HG02840 (cell line): ENCODE measurements around the gene HTR2C.
"Not testable (repeated sequence)": the region's sequence is repeated elsewhere in the genome, so short reads cannot be mapped to it uniquely, and the experiment has no call there.

ENCODE experiments used
- ATAC-seq: cut with Tn5 transposase; IDR thresholded peaks from one replicate; pipeline ENCODE4 v1.9.1; 2021; ENCODE audit warnings: mild to moderate bottlenecking, moderate library complexity, moderate number of reproducible peaks; ENCODE audit not compliant: unreplicated experiment, low FRiP score

HTR2C gene

DNA sequence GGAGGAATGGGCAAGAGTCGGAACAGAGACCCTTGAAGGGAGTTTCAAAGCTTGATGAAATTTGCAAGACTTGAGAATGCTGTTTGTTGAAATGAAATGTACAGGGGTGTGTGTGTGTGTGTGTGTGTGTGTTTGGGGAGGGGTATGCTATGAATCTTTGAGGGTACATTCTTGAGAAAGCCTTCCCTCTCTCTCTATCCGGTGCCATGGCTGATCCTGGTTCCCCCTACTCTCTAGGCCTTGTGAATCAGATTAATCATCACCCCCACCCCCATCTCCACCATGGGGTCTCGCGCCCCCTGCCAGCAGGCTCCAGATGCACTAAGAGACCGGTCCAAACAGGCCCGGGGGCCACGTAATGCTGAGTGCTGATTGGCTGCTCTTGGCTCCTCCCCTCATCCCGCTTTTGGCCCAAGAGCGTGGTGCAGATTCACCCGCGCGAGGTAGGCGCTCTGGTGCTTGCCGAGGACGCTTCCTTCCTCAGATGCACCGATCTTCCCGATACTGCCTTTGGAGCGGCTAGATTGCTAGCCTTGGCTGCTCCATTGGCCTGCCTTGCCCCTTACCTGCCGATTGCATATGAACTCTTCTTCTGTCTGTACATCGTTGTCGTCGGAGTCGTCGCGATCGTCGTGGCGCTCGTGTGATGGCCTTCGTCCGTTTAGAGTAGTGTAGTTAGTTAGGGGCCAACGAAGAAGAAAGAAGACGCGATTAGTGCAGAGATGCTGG is at the start of gene HTR2C:
HTR2C (plus strand) TSS at position 441 of the 729 bp plus-strand sequence. CDS start 142,851 bp downstream, outside the sequence.
- no peak for ATAC-seq

DNA sequence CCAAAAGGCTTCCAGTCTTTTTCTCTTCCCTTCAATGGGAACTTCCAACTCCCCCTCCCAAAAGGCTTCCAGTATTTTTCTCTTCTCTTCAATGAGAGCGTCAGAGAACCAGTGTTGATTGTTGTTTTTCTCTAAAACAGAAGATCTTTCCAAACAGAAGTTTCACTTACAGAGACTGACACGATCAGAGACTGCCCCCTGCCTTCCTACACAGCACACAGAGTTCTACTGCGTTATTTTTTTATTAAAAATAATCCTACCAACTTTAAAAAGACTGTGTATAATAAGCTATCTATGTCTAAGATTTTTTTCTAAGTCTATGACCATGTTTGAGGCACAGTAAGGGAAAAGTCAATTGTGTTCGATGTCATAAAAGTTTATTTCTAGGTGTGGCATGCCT is 3.5 kb upstream of the HTR2C start:
- ATAC-seq, result no peak

GRCh38 chrX:114581528-114582263 is 2.2 kb upstream of the HTR2C start:
- no peak for ATAC-seq

- no peak for ATAC-seq
Measured at GRCh38 chrX:114582264-114582632, 1.6 kb upstream of the HTR2C start.

GRCh38 chrX:114582698-114583395 is 1.0 kb upstream of the HTR2C start:
- ATAC-seq, result no peak

DNA sequence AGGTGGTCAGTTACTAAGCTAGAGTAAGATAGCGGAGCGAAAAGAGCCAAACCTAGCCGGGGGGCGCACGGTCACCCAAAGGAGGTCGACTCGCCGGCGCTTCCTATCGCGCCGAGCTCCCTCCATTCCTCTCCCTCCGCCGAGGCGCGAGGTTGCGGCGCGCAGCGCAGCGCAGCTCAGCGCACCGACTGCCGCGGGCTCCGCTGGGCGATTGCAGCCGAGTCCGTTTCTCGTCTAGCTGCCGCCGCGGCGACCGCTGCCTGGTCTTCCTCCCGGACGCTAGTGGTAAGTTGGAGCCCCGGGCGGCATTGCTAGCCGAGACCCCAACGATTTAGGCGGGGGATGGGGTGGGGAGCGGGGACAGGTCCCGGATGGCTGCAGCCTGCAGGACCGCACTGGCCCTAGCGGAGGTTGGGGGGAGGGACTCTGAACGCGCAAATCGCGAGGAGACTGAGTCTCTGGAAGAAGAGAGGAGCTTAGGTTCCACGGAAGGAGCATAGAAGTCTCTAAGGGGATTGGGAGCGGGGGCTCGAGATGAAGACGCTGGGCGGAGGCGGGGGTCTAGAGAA is 573 bp downstream of the HTR2C start:
- ATAC-seq, result no peak

GRCh38 chrX:114584983-114585842 is 1.3 kb downstream of the HTR2C start:
- ATAC-seq, result no peak

- ATAC-seq, result no peak
Measured at GRCh38 chrX:114591121-114591520, 7.2 kb downstream of the HTR2C start.

DNA sequence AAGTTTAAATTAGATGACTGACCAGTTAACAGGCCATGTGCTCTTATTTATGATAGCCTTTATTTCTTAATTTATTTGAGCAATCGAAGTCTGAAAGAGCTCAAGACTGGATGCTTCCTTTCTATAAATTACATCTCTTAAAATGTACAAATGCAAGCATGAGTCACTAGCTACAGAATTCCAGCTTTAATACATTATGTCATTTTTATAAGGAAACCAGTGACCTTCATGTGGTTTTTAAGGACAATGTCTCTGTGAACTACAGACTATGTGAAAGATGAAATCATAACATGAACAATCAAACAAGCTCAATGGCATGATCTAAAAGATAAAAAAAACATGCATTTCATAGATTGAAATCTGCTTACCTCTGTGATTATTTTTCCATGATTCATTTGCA is 15.4 kb downstream of the HTR2C start:
- no peak for ATAC-seq

- ATAC-seq, result no peak
Measured at GRCh38 chrX:114599911-114600310, 16.0 kb downstream of the HTR2C start.

DNA sequence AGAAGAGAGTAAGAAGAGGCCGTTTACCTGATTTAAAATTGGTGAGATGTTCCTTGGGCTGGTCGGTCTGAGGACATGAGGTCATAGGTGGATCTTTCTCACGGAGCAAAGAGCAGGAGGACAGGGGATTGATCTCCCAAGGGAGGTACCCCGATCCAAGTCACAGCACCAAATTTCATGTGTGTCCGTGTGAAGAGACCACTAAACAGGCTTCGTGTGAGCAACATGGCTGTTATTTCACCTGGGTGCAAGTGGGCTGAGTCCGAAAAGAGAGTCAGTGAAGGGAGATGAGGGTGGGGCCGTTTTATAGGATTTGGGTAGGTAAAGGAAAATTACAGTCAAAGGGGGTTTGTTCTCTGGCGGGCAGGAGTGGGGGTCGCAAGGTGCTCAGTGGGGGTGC is 22.7 kb downstream of the HTR2C start:
- ATAC-seq, result not testable (repeated sequence)

- ATAC-seq, result no peak
Measured at GRCh38 chrX:114611018-114611619, 27.2 kb downstream of the HTR2C start.

GRCh38 chrX:114615765-114616164 is 31.9 kb downstream of the HTR2C start:
- no peak for ATAC-seq

GRCh38 chrX:114619874-114620273 is 36.0 kb downstream of the HTR2C start:
- ATAC-seq, result no peak

DNA sequence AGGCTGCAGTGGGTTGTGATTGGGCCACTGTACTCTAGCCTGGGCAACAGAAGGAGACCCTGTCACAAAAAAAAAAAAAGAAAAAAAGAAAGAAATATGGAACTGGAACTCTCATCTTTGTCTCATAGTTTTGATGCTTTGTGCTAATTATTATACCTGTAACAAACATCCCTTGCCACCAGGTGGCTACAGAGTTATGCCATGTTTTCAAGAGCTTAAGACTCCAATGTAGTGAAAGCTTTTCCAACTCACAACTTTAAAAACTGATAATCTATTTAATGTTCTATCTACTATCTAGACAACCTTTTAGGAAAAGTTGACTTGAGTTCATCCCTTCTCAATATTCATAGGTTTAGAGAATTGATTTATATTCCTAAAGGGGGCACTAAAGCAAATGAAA is 42.4 kb downstream of the HTR2C start:
- no peak for ATAC-seq

DNA sequence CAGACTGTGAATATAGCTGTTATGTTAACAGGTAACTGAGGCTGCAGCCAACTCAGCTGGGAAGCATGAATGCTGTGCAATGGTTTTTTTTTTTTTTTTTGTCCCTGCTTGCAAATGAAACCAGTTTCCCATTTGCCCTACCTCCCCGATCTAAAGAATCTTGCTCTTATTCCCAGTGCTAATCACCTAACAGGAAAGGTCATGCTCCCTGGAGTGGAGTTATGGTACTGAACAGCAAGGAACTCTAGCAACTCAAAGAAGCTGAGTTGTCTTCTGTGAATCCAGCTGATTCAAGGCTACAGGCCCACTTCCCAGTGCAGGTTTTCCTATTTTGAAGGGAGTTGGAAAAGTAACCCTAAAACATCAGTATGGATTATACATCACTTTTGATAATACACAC is 52.1 kb downstream of the HTR2C start:
- ATAC-seq, result no peak

DNA sequence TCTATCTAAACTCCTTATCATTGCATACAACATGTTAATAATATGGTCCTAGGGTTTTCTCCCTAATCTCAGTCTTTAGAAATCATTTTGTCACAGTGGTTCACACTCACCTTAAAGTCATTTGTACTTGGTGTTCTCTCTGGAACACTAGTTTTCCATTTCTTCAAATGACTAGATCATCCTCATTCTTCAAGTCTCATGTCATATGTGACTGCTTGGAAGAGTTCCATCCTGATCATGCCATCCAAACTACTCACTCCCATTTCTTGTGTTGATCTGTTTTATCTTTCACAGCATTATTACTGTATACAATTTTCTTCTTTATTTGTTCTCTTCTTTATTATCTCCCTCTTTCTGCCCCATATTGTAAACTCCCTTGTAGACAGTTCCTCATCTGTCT is 66.5 kb downstream of the HTR2C start:
- ATAC-seq, result no peak

GRCh38 chrX:114675365-114675764 is 91.5 kb downstream of the HTR2C start:
- no peak for ATAC-seq

DNA sequence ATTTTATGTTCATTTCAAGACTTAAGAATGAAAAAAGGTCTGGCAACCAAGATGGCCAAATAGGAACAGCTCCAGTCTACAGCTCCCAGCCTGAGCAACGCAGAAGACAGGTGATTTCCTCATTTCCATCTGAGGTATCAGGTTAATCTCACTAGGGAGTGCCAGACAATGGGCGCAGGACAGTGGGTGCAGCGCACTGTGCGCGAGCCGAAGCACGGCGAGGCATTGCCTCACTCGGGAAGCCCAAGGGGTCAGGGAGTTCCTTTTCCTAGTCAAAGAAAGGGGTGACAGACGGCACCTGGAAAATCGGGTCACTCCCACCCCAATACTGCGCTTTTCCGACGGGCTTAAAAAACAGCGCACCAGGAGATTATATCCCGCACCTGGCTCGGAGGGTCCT is 116.6 kb downstream of the HTR2C start:
- ATAC-seq, result not testable (repeated sequence)

GRCh38 chrX:114709406-114709805 is 125.5 kb downstream of the HTR2C start:
- no peak for ATAC-seq
